GM23338 (cell line): Measurements from ENCODE around the gene WHAMM. TPM values are rescaled to one million over a fixed set of nuclear protein-coding genes. Genes with fewer than 3 reads are reported as not detected.

Source experiments
- ATAC-seq: fragments of 200-7000 bp; cut with Tn5 transposase; 3 replicates; pipeline ENCODE4 v1.9.1; 2020
- DNase-seq: peaks from one replicate; pipeline ENCODE4 v3.0.0-alpha.2; 2015; ENCODE audit warnings: low spot score
- H2AFZ ChIP-seq: fragments of 200-600 bp; sonication (generic); 2 replicates; pipeline ENCODE4 v1.8.0; 2016; ENCODE audit warnings: antibody characterized with exemption, mild to moderate bottlenecking, moderate library complexity
- H3F3A ChIP-seq: fragments of 200-600 bp; sonication (generic); replicated peaks from 2 replicates; pipeline ENCODE4 v1.8.0; 2017; ENCODE audit warnings: antibody characterized with exemption, mixed run types, low read depth
- H3K27ac ChIP-seq: fragments of 200-600 bp; sonication (generic); 2 replicates; pipeline ENCODE4 v1.6.1; 2016; ENCODE audit warnings: low read depth
- H3K27me3 ChIP-seq: fragments of 200-600 bp; sonication (generic); 2 replicates; pipeline ENCODE4 v1.8.0; 2016; ENCODE audit warnings: mild to moderate bottlenecking, mixed run types, moderate library complexity; ENCODE audit not compliant: insufficient read depth
- H3K36me3 ChIP-seq: fragments of 200-600 bp; sonication (generic); 2 replicates; pipeline ENCODE4 v1.8.0; 2016; ENCODE audit warnings: mild to moderate bottlenecking; ENCODE audit not compliant: insufficient read depth
- H3K4me1 ChIP-seq: fragments of 200-600 bp; sonication (generic); 2 replicates; pipeline ENCODE4 v1.8.0; 2016; ENCODE audit warnings: mild to moderate bottlenecking, moderate library complexity; ENCODE audit not compliant: insufficient read depth
- H3K4me2 ChIP-seq: fragments of 200-600 bp; sonication (generic); 2 replicates; pipeline ENCODE4 v1.7.1; 2017; ENCODE audit warnings: mixed run types
- H3K4me3 ChIP-seq: fragments of 200-600 bp; sonication (generic); 2 replicates; pipeline ENCODE4 v1.6.1; 2016; ENCODE audit warnings: mixed run types
- H3K79me2 ChIP-seq: fragments of 200-600 bp; sonication (generic); replicated peaks from 2 replicates; pipeline ENCODE4 v1.8.0; 2017; ENCODE audit warnings: mild to moderate bottlenecking; ENCODE audit not compliant: insufficient read depth
- H3K9me2 ChIP-seq: fragments of 200-600 bp; sonication (generic); 2 replicates; pipeline ENCODE4 v1.8.0; 2017; ENCODE audit not compliant: insufficient read depth
- H4K20me1 ChIP-seq: fragments of 200-600 bp; sonication (generic); replicated peaks from 2 replicates; pipeline ENCODE4 v1.8.0; 2017; ENCODE audit warnings: mild to moderate bottlenecking; ENCODE audit not compliant: insufficient read depth
- H3K27ac Mint-ChIP-seq: 2 replicates; pipeline ENCODE4 v1.8.0; 2020; ENCODE audit warnings: inconsistent platforms, mild to moderate bottlenecking, moderate library complexity, mixed read lengths
- H3K27me3 Mint-ChIP-seq: 3 replicates; pipeline ENCODE4 v1.8.0; 2022; ENCODE audit warnings: low read depth, mild to moderate bottlenecking, moderate library complexity, mixed read lengths, inconsistent platforms; ENCODE audit not compliant: insufficient read depth, poor library complexity
- H3K36me3 Mint-ChIP-seq: 3 replicates; pipeline ENCODE4 v1.8.0; 2021; ENCODE audit warnings: low read depth, mild to moderate bottlenecking, inconsistent platforms, moderate library complexity, mixed read lengths
- H3K4me1 Mint-ChIP-seq: 3 replicates; pipeline ENCODE4 v1.8.0; 2020; ENCODE audit warnings: mild to moderate bottlenecking, inconsistent platforms, mixed read lengths
- H3K4me3 Mint-ChIP-seq: 3 replicates; pipeline ENCODE4 v1.8.0; 2021; ENCODE audit warnings: moderate library complexity, mild to moderate bottlenecking, inconsistent platforms, mixed read lengths
- H3K9me3 Mint-ChIP-seq: 3 replicates; pipeline ENCODE4 v1.8.0; 2020; ENCODE audit warnings: moderate library complexity, mild to moderate bottlenecking, inconsistent platforms, mixed read lengths
- CREB1 ChIP-seq: fragments of 250-450 bp; sonication (Bioruptor Pico); IDR thresholded peaks from 2 replicates; pipeline ENCODE4 v1.5.0; 2020; ENCODE audit warnings: low read depth, mild to moderate bottlenecking, moderate library complexity
- CTCF ChIP-seq, 2 experiments: fragments of 200-600 bp in 1 of 2; sonication (generic) in 1 of 2; conservative IDR thresholded peaks; 2 replicates each; pipeline versions ENCODE4 v1.5.1 to v1.6.1; 2016 to 2017; ENCODE audit warnings: antibody characterized with exemption in 2 of 2, low read depth in 2 of 2, mild to moderate bottlenecking in 2 of 2, moderate library complexity in 1 of 2
- ETS1 ChIP-seq: IDR thresholded peaks from 2 replicates; pipeline ENCODE4 v1.6.1; 2016; ENCODE audit warnings: antibody characterized with exemption
- EZH2 ChIP-seq: fragments of 200-600 bp; sonication (generic); IDR thresholded peaks from one replicate; pipeline ENCODE4 v1.8.0; 2017; ENCODE audit warnings: antibody characterized with exemption, mild to moderate bottlenecking, low read depth; ENCODE audit not compliant: unreplicated experiment
- EZH2phosphoT487 ChIP-seq: fragments of 200-600 bp; sonication (generic); IDR thresholded peaks from one replicate; pipeline ENCODE4 v1.8.1; 2018; ENCODE audit warnings: antibody characterized with exemption; ENCODE audit not compliant: unreplicated experiment
- JUNB ChIP-seq: IDR thresholded peaks from one replicate; pipeline ENCODE4 v1.6.1; 2016; ENCODE audit warnings: antibody characterized with exemption; ENCODE audit not compliant: unreplicated experiment
- NANOG ChIP-seq: IDR thresholded peaks from 2 replicates; pipeline ENCODE4 v1.6.1; 2016; ENCODE audit warnings: antibody characterized with exemption, borderline replicate concordance
- POLR2AphosphoS5 ChIP-seq: IDR thresholded peaks from 2 replicates; pipeline ENCODE4 v1.6.1; 2016; ENCODE audit warnings: antibody characterized with exemption, low read depth
- REST ChIP-seq: IDR thresholded peaks from one replicate; pipeline ENCODE4 v1.6.1; 2018; ENCODE audit warnings: antibody characterized with exemption; ENCODE audit not compliant: unreplicated experiment
- STAT1 ChIP-seq: IDR thresholded peaks from one replicate; pipeline ENCODE4 v1.6.1; 2016; ENCODE audit warnings: antibody characterized with exemption; ENCODE audit not compliant: unreplicated experiment
- ZNF114 ChIP-seq: fragments of 250-450 bp; sonication (Bioruptor Pico); IDR thresholded peaks from 2 replicates; pipeline ENCODE4 v1.5.0; 2020; ENCODE audit warnings: mild to moderate bottlenecking, moderate library complexity
- ZNF331 ChIP-seq: fragments of 250-450 bp; sonication (Bioruptor Pico); IDR thresholded peaks from 2 replicates; pipeline ENCODE4 v1.5.0; 2020; ENCODE audit warnings: low read depth, mild to moderate bottlenecking, moderate library complexity
- ZNF462 ChIP-seq: fragments of 250-450 bp; sonication (Bioruptor Pico); IDR thresholded peaks from 2 replicates; pipeline ENCODE4 v1.5.0; 2020; ENCODE audit warnings: mild to moderate bottlenecking, moderate library complexity
- polyA plus RNA-seq: library from polyadenylated mRNA; unstranded; fragments of >200 nt; fragmentation: Nextera tagmentation; extraction: Ambion mirVana; gene quantifications from 2 replicates; pipeline ENCODE4 v1.2.1, GENCODE V29; 2016
- total RNA-seq: library from RNA; depleted of rRNA; stranded (reverse); fragments of >200 nt; shearing (Covaris generic); gene quantifications from 2 replicates; pipeline ENCODE4 v1.2.3, GENCODE V29; 2014

The WHAMM gene
- total and polyA plus RNA-seq, 2 experiments from 2014 or later = 2.2 to 4.1 TPM

GRCh38 chr15:82810061-82810889, 847 bp downstream of the WHAMM start:
- Histone ChIP-seq H4K20me1 (peaks cover 8% of the 10 kb centered on the region; the same call in 1 of the 2 replicates), H3K79me2 (peaks cover 7% of the 10 kb centered on the region; the same call in 1 of the 2 replicates), H3F3A (peaks cover 5% of the 10 kb centered on the region; the same call in 1 of the 2 replicates), H2AFZ (peak overlapping the region; percentile 80; the same call in 1 of the 2 replicates), H3K4me3 (peak overlapping the region; percentile 77), H3K9me2 (0 out of 2 replicates have a peak, but pooled peaks cover 2% of the 10 kb centered on the region), H3K4me1 (peaks cover 18% of the 10 kb centered on the region), H3K4me2 (peak overlapping the region; percentile 90), H3K36me3 (no peaks in the 10 kb centered on the region), H3K27me3 (peaks cover 5% of the 10 kb centered on the region; the same call in 1 of the 2 replicates), H3K27ac (no peak overlapping the region)
- Mint-ChIP-seq H3K36me3 (peaks cover 8% of the 10 kb centered on the region; the same call in 1 of the 3 replicates), H3K27me3 (no peaks in the 10 kb centered on the region), H3K4me3 (peak overlapping the region; percentile 92), H3K9me3 (no peaks in the 10 kb centered on the region), H3K4me1 (peaks cover 22% of the 10 kb centered on the region), H3K27ac (no peak overlapping the region)
- no peak for TF ChIP-seq REST
- no peak for TF ChIP-seq ETS1
- no peak for TF ChIP-seq ZNF331 (CRISPR knock-in tag)
- no peak for TF ChIP-seq POLR2AphosphoS5
- no peak for TF ChIP-seq EZH2phosphoT487
- TF ChIP-seq JUNB = no peak
- TF ChIP-seq CREB1 (CRISPR knock-in tag) = no peak
- TF ChIP-seq ZNF114 (CRISPR knock-in tag) = no peak
- no peak for TF ChIP-seq ZNF462 (CRISPR knock-in tag)
- no peak for TF ChIP-seq STAT1
- no peak for TF ChIP-seq EZH2
- TF ChIP-seq NANOG = no peak
- TF ChIP-seq CTCF (conservative IDR thresholded peaks at IDR 0.05; ENCODE audit: low read depth in 2 of 2) = no peak
- ATAC-seq (peak; percentile 10), DNase-seq (peak; percentile 60)
